ENCODE data around the gene NCAPD3. TPM values are rescaled to one million over a fixed set of nuclear protein-coding genes. Genes with fewer than 3 reads are reported as not detected.

The NCAPD3 gene
- total RNA-seq, 1 experiment from 2014 or later, result 52.2 TPM

GRCh38 chr11:134145715-134146114 lies 78.1 kb downstream of the NCAPD3 start:
- peaks cover 51 to 55% of the 10 kb centered on the region in 2 experiments for H3K9me3 Mint-ChIP-seq
- no peak overlapping the region for H3K56ac ChIP-seq (ENCODE audit: insufficient read length, low read depth, low read length)

More at GRCh38 chr11:134145715-134146114, 78.1 kb downstream of the NCAPD3 start:
- Histone ChIP-seq H3K79me2 (ENCODE audit: insufficient read depth, low read length) (no peaks in the 10 kb centered on the region), H4K8ac (replicated peaks; ENCODE audit: insufficient read length, low read depth, low read length) (no peak overlapping the region), H3K9ac (ENCODE audit: extremely low read depth, insufficient read length, low read length) (no peak overlapping the region), H3K4me2 (ENCODE audit: insufficient read depth, insufficient read length, low read length) (no peak overlapping the region), H4K91ac (ENCODE audit: insufficient read length, low read depth, low read length) (no peak overlapping the region), H2BK20ac (ENCODE audit: low read depth, low read length, poor library complexity, severe bottlenecking) (no peak overlapping the region), H2BK12ac (ENCODE audit: insufficient read length, low read depth, low read length) (no peak overlapping the region), H3K79me1 (ENCODE audit: insufficient read depth, low read depth, low read length, poor library complexity, severe bottlenecking) (no peaks in the 10 kb centered on the region), H3K4me1 (ENCODE audit: insufficient read depth, low read length) (no peaks in the 10 kb centered on the region), H2AFZ (ENCODE audit: low read length) (no peak overlapping the region), H3K9me3 (ENCODE audit: control insufficient read depth, low read depth, low read length) (peaks cover 28% of the 10 kb centered on the region), H2BK15ac (ENCODE audit: low read depth, low read length) (no peak overlapping the region), H2BK120ac (ENCODE audit: low read depth, low read length, poor library complexity, severe bottlenecking) (no peak overlapping the region), H2BK5ac (ENCODE audit: insufficient read length, low read length) (no peak overlapping the region), H3K27ac (ENCODE audit: insufficient read length, low read depth, low read length) (no peak overlapping the region), H3K18ac (ENCODE audit: insufficient read length, low read depth, low read length) (no peak overlapping the region), H3K23ac (ENCODE audit: insufficient read length, low read depth, low read length) (no peak overlapping the region), H4K5ac (ENCODE audit: insufficient read length, low read depth, low read length) (no peak overlapping the region), H3K4ac (ENCODE audit: low read depth, low read length) (no peak overlapping the region), H3K14ac (ENCODE audit: insufficient read depth, low read length) (no peak overlapping the region; the same call in 1 of the 2 replicates), H3K27me3 (ENCODE audit: insufficient read depth, low read length) (no peaks in the 10 kb centered on the region), H3T11ph (ENCODE audit: low read length) (no peak overlapping the region), H4K20me1 (ENCODE audit: control insufficient read depth, insufficient read depth, insufficient read length) (no peaks in the 10 kb centered on the region), H2AK5ac (ENCODE audit: insufficient read length, low read length) (no peak overlapping the region), H3K23me2 (ENCODE audit: insufficient read length, low read depth, low read length, poor library complexity, severe bottlenecking) (no peaks in the 10 kb centered on the region)
- H3K27ac Mint-ChIP-seq, result no peak overlapping the region
- H3K27me3 Mint-ChIP-seq (ENCODE audit: low read depth), result peaks cover 2% of the 10 kb centered on the region
- H3K4me1 Mint-ChIP-seq, result no peaks in the 10 kb centered on the region
- H3K4me3 Mint-ChIP-seq, result no peak overlapping the region; a peak in 1 of 5 replicates
- TF ChIP-seq, protein P1, sequence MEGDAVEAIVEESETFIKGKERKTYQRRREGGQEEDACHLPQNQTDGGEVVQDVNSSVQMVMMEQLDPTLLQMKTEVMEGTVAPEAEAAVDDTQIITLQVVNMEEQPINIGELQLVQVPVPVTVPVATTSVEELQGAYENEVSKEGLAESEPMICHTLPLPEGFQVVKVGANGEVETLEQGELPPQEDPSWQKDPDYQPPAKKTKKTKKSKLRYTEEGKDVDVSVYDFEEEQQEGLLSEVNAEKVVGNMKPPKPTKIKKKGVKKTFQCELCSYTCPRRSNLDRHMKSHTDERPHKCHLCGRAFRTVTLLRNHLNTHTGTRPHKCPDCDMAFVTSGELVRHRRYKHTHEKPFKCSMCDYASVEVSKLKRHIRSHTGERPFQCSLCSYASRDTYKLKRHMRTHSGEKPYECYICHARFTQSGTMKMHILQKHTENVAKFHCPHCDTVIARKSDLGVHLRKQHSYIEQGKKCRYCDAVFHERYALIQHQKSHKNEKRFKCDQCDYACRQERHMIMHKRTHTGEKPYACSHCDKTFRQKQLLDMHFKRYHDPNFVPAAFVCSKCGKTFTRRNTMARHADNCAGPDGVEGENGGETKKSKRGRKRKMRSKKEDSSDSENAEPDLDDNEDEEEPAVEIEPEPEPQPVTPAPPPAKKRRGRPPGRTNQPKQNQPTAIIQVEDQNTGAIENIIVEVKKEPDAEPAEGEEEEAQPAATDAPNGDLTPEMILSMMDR (conservative IDR thresholded peaks at IDR 0.05), result no peak
- no peak for DNase-seq
- WGBS (ENCODE audit: extremely low coverage, insufficient read length, low lambda C conversion rate), result no CpG with 5 or more reads among the region's 8 CpGs
- peaks cover 88 to 96% (median 88%) of the 10 kb centered on the region in 3 experiments for H3K36me3 Mint-ChIP-seq (ENCODE audit: insufficient read depth in 1 of 3, low read depth in 3 of 3)
